PFSK-1 (cell line): Measurements from ENCODE around the gene RAI2.

ENCODE experiments used
- FOXP2 ChIP-seq: optimal IDR thresholded peaks from 2 replicates; pipeline ENCODE3; 2011; ENCODE audit warnings: borderline replicate concordance, control low read depth, inconsistent platforms; ENCODE audit not compliant: insufficient read depth; ENCODE audit errors: extremely low read length, extremely low read depth
- POLR2AphosphoS5 ChIP-seq: IDR thresholded peaks from 2 replicates; pipeline ENCODE4 v1.6.1; 2012; ENCODE audit warnings: low read depth, mild to moderate bottlenecking, control low read depth, low read length, moderate library complexity
- SIN3A ChIP-seq: IDR thresholded peaks from 2 replicates; pipeline ENCODE4 v1.6.1; 2012; ENCODE audit warnings: mild to moderate bottlenecking, low read length, moderate library complexity, borderline replicate concordance; ENCODE audit not compliant: insufficient read depth
- TAF1 ChIP-seq: IDR thresholded peaks from 2 replicates; pipeline ENCODE4 v1.6.1; 2012; ENCODE audit warnings: low read length, control low read depth, borderline replicate concordance; ENCODE audit not compliant: insufficient read depth
- TF ChIP-seq, protein P1 (sequence below), 2 experiments: IDR thresholded peaks; 2 replicates each; pipeline versions ENCODE4 v1.6.1 to v1.8.0; 2011 to 2012; ENCODE audit warnings: low read depth in 2 of 2, low read length in 2 of 2, control low read depth in 1 of 2, inconsistent platforms in 1 of 2, mild to moderate bottlenecking in 1 of 2, moderate library complexity in 1 of 2; ENCODE audit not compliant: insufficient read depth in 1 of 2

The RAI2 gene

DNA sequence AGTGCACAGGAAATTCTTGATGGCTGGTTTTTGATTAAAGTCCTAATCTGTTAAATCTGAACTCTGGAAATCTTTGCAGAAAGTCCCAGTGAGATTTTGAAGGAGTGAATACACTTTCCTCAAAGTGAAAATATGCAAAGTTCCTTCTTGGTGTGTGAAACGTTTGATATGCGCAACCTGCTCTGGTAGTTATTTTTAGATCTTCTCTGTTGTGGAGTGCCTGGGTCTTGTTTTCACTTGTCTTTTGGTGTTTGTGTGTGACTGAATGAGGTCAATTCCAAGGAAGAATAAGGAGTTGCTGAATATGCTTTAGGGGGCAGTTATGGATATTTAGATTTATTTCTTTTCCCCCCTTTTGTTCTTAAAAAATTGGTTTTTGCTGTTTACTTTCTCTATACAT lies 82.1 kb downstream of the RAI2 start:
- TF ChIP-seq, protein P1, sequence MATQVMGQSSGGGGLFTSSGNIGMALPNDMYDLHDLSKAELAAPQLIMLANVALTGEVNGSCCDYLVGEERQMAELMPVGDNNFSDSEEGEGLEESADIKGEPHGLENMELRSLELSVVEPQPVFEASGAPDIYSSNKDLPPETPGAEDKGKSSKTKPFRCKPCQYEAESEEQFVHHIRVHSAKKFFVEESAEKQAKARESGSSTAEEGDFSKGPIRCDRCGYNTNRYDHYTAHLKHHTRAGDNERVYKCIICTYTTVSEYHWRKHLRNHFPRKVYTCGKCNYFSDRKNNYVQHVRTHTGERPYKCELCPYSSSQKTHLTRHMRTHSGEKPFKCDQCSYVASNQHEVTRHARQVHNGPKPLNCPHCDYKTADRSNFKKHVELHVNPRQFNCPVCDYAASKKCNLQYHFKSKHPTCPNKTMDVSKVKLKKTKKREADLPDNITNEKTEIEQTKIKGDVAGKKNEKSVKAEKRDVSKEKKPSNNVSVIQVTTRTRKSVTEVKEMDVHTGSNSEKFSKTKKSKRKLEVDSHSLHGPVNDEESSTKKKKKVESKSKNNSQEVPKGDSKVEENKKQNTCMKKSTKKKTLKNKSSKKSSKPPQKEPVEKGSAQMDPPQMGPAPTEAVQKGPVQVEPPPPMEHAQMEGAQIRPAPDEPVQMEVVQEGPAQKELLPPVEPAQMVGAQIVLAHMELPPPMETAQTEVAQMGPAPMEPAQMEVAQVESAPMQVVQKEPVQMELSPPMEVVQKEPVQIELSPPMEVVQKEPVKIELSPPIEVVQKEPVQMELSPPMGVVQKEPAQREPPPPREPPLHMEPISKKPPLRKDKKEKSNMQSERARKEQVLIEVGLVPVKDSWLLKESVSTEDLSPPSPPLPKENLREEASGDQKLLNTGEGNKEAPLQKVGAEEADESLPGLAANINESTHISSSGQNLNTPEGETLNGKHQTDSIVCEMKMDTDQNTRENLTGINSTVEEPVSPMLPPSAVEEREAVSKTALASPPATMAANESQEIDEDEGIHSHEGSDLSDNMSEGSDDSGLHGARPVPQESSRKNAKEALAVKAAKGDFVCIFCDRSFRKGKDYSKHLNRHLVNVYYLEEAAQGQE (IDR thresholded peaks at IDR 0.05; ENCODE audit: insufficient read depth in 1 of 2, low read depth in 2 of 2, low read length in 2 of 2) = no peak
- TF ChIP-seq SIN3A (no peak), POLR2AphosphoS5 (no peak), FOXP2 (no peak), TAF1 (no peak)

- TF ChIP-seq, protein P1 (IDR thresholded peaks at IDR 0.05; ENCODE audit: insufficient read depth in 1 of 2, low read depth in 2 of 2, low read length in 2 of 2) = no peak
- TF ChIP-seq TAF1 (no peak), POLR2AphosphoS5 (no peak), SIN3A (no peak), FOXP2 (no peak)
These were observed 87.0 kb downstream of the RAI2 start for GRCh38 chrX:17774053-17774452.

GRCh38 chrX:17773221-17773876 lies 87.7 kb downstream of the RAI2 start:
- TF ChIP-seq, protein P1 (IDR thresholded peaks at IDR 0.05; ENCODE audit: insufficient read depth in 1 of 2, low read depth in 2 of 2, low read length in 2 of 2) = no peak
- no peak for TF ChIP-seq POLR2AphosphoS5
- no peak for TF ChIP-seq SIN3A
- no peak for TF ChIP-seq FOXP2
- no peak for TF ChIP-seq TAF1

DNA sequence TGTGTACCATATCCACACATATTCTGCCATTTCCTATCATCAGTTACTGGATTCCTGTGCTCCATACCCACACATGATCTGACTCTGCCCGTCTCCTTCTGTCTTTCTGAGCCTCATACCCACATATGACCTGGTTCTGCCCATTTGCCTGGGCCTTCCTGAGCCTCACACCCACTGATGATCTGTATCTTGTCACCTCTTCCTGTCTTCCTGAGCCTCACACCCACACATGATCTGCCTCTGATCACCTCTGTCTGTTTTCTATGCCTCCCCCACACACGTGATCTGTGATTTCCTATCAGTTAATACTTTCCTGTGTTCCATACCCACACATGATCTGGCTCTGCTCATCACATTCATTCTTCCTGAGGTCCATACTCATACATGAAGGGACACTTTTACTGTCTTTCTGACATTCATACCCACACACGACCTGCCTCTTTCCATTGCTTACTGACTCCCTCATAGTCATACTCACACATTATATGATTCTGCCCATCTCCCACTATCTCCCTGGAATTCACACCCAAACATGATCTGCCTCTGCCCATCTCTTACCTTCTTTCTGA lies 91.3 kb downstream of the RAI2 start:
- no peak for TF ChIP-seq POLR2AphosphoS5
- TF ChIP-seq, protein P1 (IDR thresholded peaks at IDR 0.05; ENCODE audit: insufficient read depth in 1 of 2, low read depth in 2 of 2, low read length in 2 of 2) = no peak
- TF ChIP-seq FOXP2 = no peak
- no peak for TF ChIP-seq TAF1
- no peak for TF ChIP-seq SIN3A
